Activated CD8-positive, alpha-beta T cell treated with anti-CD3 and anti-CD28 coated beads, Interleukin-2, amount 10 ng/mL, durations not matched to agents 7 days and 5 days (primary cell): Measurements from ENCODE around the gene RGS19. TPM values are rescaled to one million over a fixed set of nuclear protein-coding genes. Genes with fewer than 3 reads are reported as not detected.

Experiments used
- ATAC-seq: fragments of 150-1000 bp; cut with Tn5 transposase; one replicate; pipeline ENCODE4 v1.10.0; 2021; ENCODE audit warnings: moderate library complexity
- CTCF ChIA-PET: fragments of 350-600 bp; sonication (Branson Sonifier 250); formaldehyde crosslinking; loops from one replicate; lab custom pipeline; 2021; ENCODE audit warnings: antibody characterized with exemption; lab: Charles Lee
- POLR2A ChIA-PET: fragments of 350-600 bp; sonication (Branson Sonifier 250); formaldehyde crosslinking; loops from one replicate; lab custom pipeline; 2021; ENCODE audit warnings: antibody characterized with exemption; lab: Charles Lee
- DNase-seq: peaks from one replicate; pipeline ENCODE4 v3.0.0-alpha.2; 2020
- H3K27ac Mint-ChIP-seq: one replicate; pipeline ENCODE4 v1.8.0; 2021; ENCODE audit warnings: mild to moderate bottlenecking, mixed read lengths
- H3K27me3 Mint-ChIP-seq: one replicate; pipeline ENCODE4 v1.8.0; 2021; ENCODE audit warnings: low read depth, mixed read lengths
- H3K36me3 Mint-ChIP-seq: one replicate; pipeline ENCODE4 v1.8.0; 2021; ENCODE audit warnings: low read depth, mixed read lengths
- H3K4me1 Mint-ChIP-seq: one replicate; pipeline ENCODE4 v1.8.0; 2021; ENCODE audit warnings: low read depth, mixed read lengths
- H3K4me3 Mint-ChIP-seq: one replicate; pipeline ENCODE4 v1.8.0; 2021; ENCODE audit warnings: mild to moderate bottlenecking, mixed read lengths
- H3K9me3 Mint-ChIP-seq: one replicate; pipeline ENCODE4 v1.8.0; 2022; ENCODE audit warnings: mixed read lengths; ENCODE audit not compliant: insufficient read depth
- total RNA-seq, 2 experiments: library from RNA; stranded (reverse); gene quantifications; one replicate each; pipeline ENCODE4 v1.2.3, GENCODE V29; 2021

The RGS19 gene
- total RNA-seq, 2 experiments from 2014 or later = 130 to 135 TPM

- Mint-ChIP-seq H3K4me3 (no peak overlapping the region), H3K9me3 (no peaks in the 10 kb centered on the region), H3K27me3 (peaks cover 6% of the 10 kb centered on the region)
Measured at GRCh38 chr20:64056639-64056888, 22.8 kb downstream of the RGS19 start.

GRCh38 chr20:64055893-64056638, 23.3 kb downstream of the RGS19 start:
- H3K9me3 Mint-ChIP-seq = no peaks in the 10 kb centered on the region
- peaks cover 37% of the 10 kb centered on the region for H3K4me1 Mint-ChIP-seq
- H3K27ac Mint-ChIP-seq = no peak overlapping the region
- H3K4me3 Mint-ChIP-seq = no peak overlapping the region
- ATAC-seq (no peak), DNase-seq (no peak)
- no peaks in the 10 kb centered on the region for H3K36me3 Mint-ChIP-seq
- POLR2A ChIA-PET = interaction anchor here (1.5 kb wide), 1 partner anchor 19 kb away, joined by 3 read pairs; no protein-coding TSS in a partner anchor
- CTCF ChIA-PET = interaction anchor here (3.1 to 3.5 kb wide), 2 partner anchors 16 to 76 kb away, joined by 19 to 24 read pairs; partner anchors contain the start of genes PRPF6 and SAMD10
- peaks cover 8% of the 10 kb centered on the region for H3K27me3 Mint-ChIP-seq

More at GRCh38 chr20:64056639-64056888, 22.8 kb downstream of the RGS19 start:
- Mint-ChIP-seq H3K27ac (no peak overlapping the region), H3K36me3 (no peaks in the 10 kb centered on the region), H3K4me1 (peaks cover 37% of the 10 kb centered on the region)
- POLR2A ChIA-PET = no interaction called here
- ATAC-seq = no peak
- CTCF ChIA-PET = interaction anchor here (3.1 to 3.5 kb wide), 2 partner anchors 17 to 76 kb away, joined by 19 to 24 read pairs; partner anchors contain the start of genes PRPF6 and SAMD10
- no peak for DNase-seq

- Mint-ChIP-seq H3K9me3 (no peaks in the 10 kb centered on the region), H3K4me1 (peaks cover 39% of the 10 kb centered on the region), H3K36me3 (no peaks in the 10 kb centered on the region), H3K27ac (peak overlapping the region; percentile 30), H3K4me3 (no peak overlapping the region), H3K27me3 (peaks cover 14% of the 10 kb centered on the region)
- ChIA-PET CTCF (interaction anchor here (1.2 to 7.5 kb wide), 4 partner anchors 16 to 64 kb away, joined by 3 to 51 read pairs (median 14); partner anchors contain the start of gene OPRL1), POLR2A (interaction anchor here (1.5 kb wide), 1 partner anchor 19 kb away, joined by 3 read pairs; no protein-coding TSS in a partner anchor)
- DNase-seq = no peak
- no peak for ATAC-seq
Measured at GRCh38 chr20:64055396-64055892, 23.9 kb downstream of the RGS19 start.

- peak overlapping the region; percentile 43 for H3K27ac Mint-ChIP-seq
- no peak for DNase-seq
- H3K36me3 Mint-ChIP-seq = no peaks in the 10 kb centered on the region
- no peak for ATAC-seq
- peaks cover 20% of the 10 kb centered on the region for H3K27me3 Mint-ChIP-seq
- ChIA-PET CTCF (interaction anchor here (0.6 to 7.5 kb wide), 9 partner anchors 9 to 74 kb away, joined by 3 to 51 read pairs (median 3); partner anchors contain the start of genes OPRL1, PRPF6, SAMD10 and TCEA2), POLR2A (interaction anchor here (0.8 to 1.2 kb wide), 2 partner anchors 12 to 15 kb away, joined by 3 to 4 read pairs; no protein-coding TSS in a partner anchor)
- no peaks in the 10 kb centered on the region for H3K9me3 Mint-ChIP-seq
- H3K4me1 Mint-ChIP-seq = peaks cover 38% of the 10 kb centered on the region
- no peak overlapping the region for H3K4me3 Mint-ChIP-seq
Measured at GRCh38 chr20:64053841-64054661, 25.3 kb downstream of the RGS19 start.

- Mint-ChIP-seq H3K27me3 (peaks cover 22% of the 10 kb centered on the region), H3K4me1 (peaks cover 37% of the 10 kb centered on the region), H3K36me3 (no peaks in the 10 kb centered on the region), H3K4me3 (no peak overlapping the region), H3K27ac (peak overlapping the region; percentile 43), H3K9me3 (no peaks in the 10 kb centered on the region)
- CTCF ChIA-PET = interaction anchor here (0.9 to 7.5 kb wide), 3 partner anchors 10 to 68 kb away, joined by 3 to 51 read pairs (median 3); partner anchors contain the start of gene TCEA2
- ATAC-seq = no peak
- DNase-seq = no peak
- POLR2A ChIA-PET = interaction anchor here (0.8 kb wide), 1 partner anchor 9 kb away, joined by 3 read pairs; no protein-coding TSS in a partner anchor
Measured at GRCh38 chr20:64052987-64053840, 26.1 kb downstream of the RGS19 start.

GRCh38 chr20:64052326-64052722, 27.0 kb downstream of the RGS19 start:
- H3K27ac Mint-ChIP-seq = no peak overlapping the region
- H3K4me3 Mint-ChIP-seq = no peak overlapping the region
- no peak for DNase-seq
- POLR2A ChIA-PET = interaction anchor here (0.7 to 0.8 kb wide), 2 partner anchors 10 to 16 kb away, joined by 3 read pairs; no protein-coding TSS in a partner anchor
- H3K4me1 Mint-ChIP-seq = peaks cover 33% of the 10 kb centered on the region
- ATAC-seq = no peak
- no peaks in the 10 kb centered on the region for H3K36me3 Mint-ChIP-seq
- peaks cover 28% of the 10 kb centered on the region for H3K27me3 Mint-ChIP-seq
- CTCF ChIA-PET = interaction anchor here (1.1 to 7.5 kb wide), 2 partner anchors 13 to 72 kb away, joined by 5 to 51 read pairs; partner anchors contain the start of gene PRPF6
- H3K9me3 Mint-ChIP-seq = no peaks in the 10 kb centered on the region

- Mint-ChIP-seq H3K9me3 (no peaks in the 10 kb centered on the region), H3K27me3 (peaks cover 34% of the 10 kb centered on the region), H3K4me1 (peaks cover 30% of the 10 kb centered on the region), H3K27ac (no peak overlapping the region), H3K36me3 (no peaks in the 10 kb centered on the region), H3K4me3 (no peak overlapping the region)
- POLR2A ChIA-PET = interaction anchor here (0.7 kb wide), 1 partner anchor 17 kb away, joined by 3 read pairs; no protein-coding TSS in a partner anchor
- CTCF ChIA-PET = interaction anchor here (1.1 to 7.5 kb wide), 2 partner anchors 13 to 71 kb away, joined by 5 to 51 read pairs; partner anchors contain the start of gene PRPF6
- DNase-seq (no peak), ATAC-seq (no peak)
Measured at GRCh38 chr20:64051561-64052325, 27.6 kb downstream of the RGS19 start.

GRCh38 chr20:64051033-64051452, 28.3 kb downstream of the RGS19 start:
- POLR2A ChIA-PET = interaction anchor here (0.6 kb wide), 1 partner anchor 836 kb away, joined by 3 read pairs; no protein-coding TSS in a partner anchor
- peaks cover 33% of the 10 kb centered on the region for H3K4me1 Mint-ChIP-seq
- no peaks in the 10 kb centered on the region for H3K36me3 Mint-ChIP-seq
- no peak overlapping the region for H3K27ac Mint-ChIP-seq
- no peak for DNase-seq
- H3K4me3 Mint-ChIP-seq = no peak overlapping the region
- H3K27me3 Mint-ChIP-seq = peaks cover 40% of the 10 kb centered on the region
- CTCF ChIA-PET = interaction anchor here (7.5 kb wide), 1 partner anchor 12 kb away, joined by 51 read pairs; no protein-coding TSS in a partner anchor
- no peaks in the 10 kb centered on the region for H3K9me3 Mint-ChIP-seq
- no peak for ATAC-seq

- peaks cover 38% of the 10 kb centered on the region for H3K4me1 Mint-ChIP-seq
- no peak overlapping the region for H3K27ac Mint-ChIP-seq
- CTCF ChIA-PET = interaction anchor here (7.5 kb wide), 1 partner anchor 11 kb away, joined by 51 read pairs; no protein-coding TSS in a partner anchor
- peaks cover 44% of the 10 kb centered on the region for H3K27me3 Mint-ChIP-seq
- H3K36me3 Mint-ChIP-seq = no peaks in the 10 kb centered on the region
- no peak for DNase-seq
- no peak overlapping the region for H3K4me3 Mint-ChIP-seq
- H3K9me3 Mint-ChIP-seq = no peaks in the 10 kb centered on the region
- no peak for ATAC-seq
- POLR2A ChIA-PET = interaction anchor here (0.6 kb wide), 1 partner anchor 836 kb away, joined by 3 read pairs; no protein-coding TSS in a partner anchor
Measured at GRCh38 chr20:64050261-64051032, 28.9 kb downstream of the RGS19 start.
